Measurements from ENCODE around the gene PRIMA1. TPM values are rescaled to one million over a fixed set of nuclear protein-coding genes. Genes with fewer than 3 reads are reported as not detected.

PRIMA1 gene
- total and polyA plus RNA-seq, 2 experiments from 2014 or later: 0.53 to 5.7 TPM

- no peak overlapping the region for H3K27ac ChIP-seq
- no peaks in the 10 kb centered on the region for H3K4me1 ChIP-seq (ENCODE audit: low read depth)
- no peaks in the 10 kb centered on the region for H3K27me3 ChIP-seq
- no peak overlapping the region for H3K4me3 ChIP-seq
- H3K36me3 ChIP-seq: no peaks in the 10 kb centered on the region
- no peak for TF ChIP-seq CTCF (IDR thresholded peaks at IDR 0.05; ENCODE audit: low read depth, low read length)
- H3K9me3 ChIP-seq (ENCODE audit: low read depth): no peaks in the 10 kb centered on the region
- DNase-seq (ENCODE audit: low read depth in 1 of 2, low spot score in 1 of 2): no peak
Observed at GRCh38 chr14:93719256-93719655, 69.0 kb downstream of the PRIMA1 start.

GRCh38 chr14:93717668-93718320, 70.5 kb downstream of the PRIMA1 start:
- no peaks in the 10 kb centered on the region for H3K36me3 ChIP-seq
- H3K9me3 ChIP-seq (ENCODE audit: low read depth): no peaks in the 10 kb centered on the region
- H3K27ac ChIP-seq: no peak overlapping the region
- no peak for TF ChIP-seq CTCF (IDR thresholded peaks at IDR 0.05; ENCODE audit: low read depth, low read length)
- DNase-seq (ENCODE audit: low read depth in 1 of 2, low spot score in 1 of 2): no peak
- H3K27me3 ChIP-seq: no peaks in the 10 kb centered on the region
- H3K4me1 ChIP-seq (ENCODE audit: low read depth): no peaks in the 10 kb centered on the region
- H3K4me3 ChIP-seq: no peak overlapping the region

GRCh38 chr14:93716746-93717667, 71.3 kb downstream of the PRIMA1 start:
- Histone ChIP-seq H3K27ac (no peak overlapping the region), H3K4me3 (no peak overlapping the region), H3K4me1 (ENCODE audit: low read depth) (no peaks in the 10 kb centered on the region), H3K36me3 (no peaks in the 10 kb centered on the region), H3K9me3 (ENCODE audit: low read depth) (no peaks in the 10 kb centered on the region), H3K27me3 (no peaks in the 10 kb centered on the region)
- TF ChIP-seq CTCF (IDR thresholded peaks at IDR 0.05; ENCODE audit: low read depth, low read length): no peak
- DNase-seq (ENCODE audit: low read depth in 1 of 2, low spot score in 1 of 2): no peak

GRCh38 chr14:93716002-93716745, 72.1 kb downstream of the PRIMA1 start:
- no peak for DNase-seq (ENCODE audit: low read depth in 1 of 2, low spot score in 1 of 2)

More at GRCh38 chr14:93716002-93716745, 72.1 kb downstream of the PRIMA1 start:
- Histone ChIP-seq H3K36me3 (no peaks in the 10 kb centered on the region), H3K4me1 (ENCODE audit: low read depth) (no peaks in the 10 kb centered on the region), H3K27ac (no peak overlapping the region), H3K9me3 (ENCODE audit: low read depth) (no peaks in the 10 kb centered on the region), H3K27me3 (no peaks in the 10 kb centered on the region), H3K4me3 (no peak overlapping the region)
- TF ChIP-seq CTCF (IDR thresholded peaks at IDR 0.05; ENCODE audit: low read depth, low read length): no peak
